G401 (cell line): ENCODE data around the gene PAOX. TPM values are rescaled to one million over a fixed set of nuclear protein-coding genes. Genes with fewer than 3 reads are reported as not detected.
A peak's percentile ranks its signal among the peaks of the same experiment; 100 is the strongest.
"Not testable (repeated sequence)": the region's sequence is repeated elsewhere in the genome, so short reads cannot be mapped to it uniquely, and the experiment has no call there.

ENCODE experiments used
- DNase-seq: peaks from one replicate; pipeline ENCODE4 v3.0.0-alpha.2; 2015; ENCODE audit warnings: low spot score
- in situ Hi-C: cut with HindIII; loops from 2 replicates; pipeline ENCODE4 v1.10.0; 2016; ENCODE audit warnings: low sequenced_read_pairs, mixed read lengths
- total RNA-seq: library from RNA; depleted of rRNA; stranded (reverse); fragments of >200 nt; shearing (Covaris generic); gene quantifications from 2 replicates; pipeline ENCODE4 v1.2.3, GENCODE V29; 2014

PAOX gene
- total RNA-seq, 1 experiment from 2014 or later = 11.7 TPM

GRCh38 chr10:133377818-133378250 is 1.2 kb upstream of the PAOX start:
- in situ Hi-C loops = no loop called here
- DNase-seq = no peak

DNA sequence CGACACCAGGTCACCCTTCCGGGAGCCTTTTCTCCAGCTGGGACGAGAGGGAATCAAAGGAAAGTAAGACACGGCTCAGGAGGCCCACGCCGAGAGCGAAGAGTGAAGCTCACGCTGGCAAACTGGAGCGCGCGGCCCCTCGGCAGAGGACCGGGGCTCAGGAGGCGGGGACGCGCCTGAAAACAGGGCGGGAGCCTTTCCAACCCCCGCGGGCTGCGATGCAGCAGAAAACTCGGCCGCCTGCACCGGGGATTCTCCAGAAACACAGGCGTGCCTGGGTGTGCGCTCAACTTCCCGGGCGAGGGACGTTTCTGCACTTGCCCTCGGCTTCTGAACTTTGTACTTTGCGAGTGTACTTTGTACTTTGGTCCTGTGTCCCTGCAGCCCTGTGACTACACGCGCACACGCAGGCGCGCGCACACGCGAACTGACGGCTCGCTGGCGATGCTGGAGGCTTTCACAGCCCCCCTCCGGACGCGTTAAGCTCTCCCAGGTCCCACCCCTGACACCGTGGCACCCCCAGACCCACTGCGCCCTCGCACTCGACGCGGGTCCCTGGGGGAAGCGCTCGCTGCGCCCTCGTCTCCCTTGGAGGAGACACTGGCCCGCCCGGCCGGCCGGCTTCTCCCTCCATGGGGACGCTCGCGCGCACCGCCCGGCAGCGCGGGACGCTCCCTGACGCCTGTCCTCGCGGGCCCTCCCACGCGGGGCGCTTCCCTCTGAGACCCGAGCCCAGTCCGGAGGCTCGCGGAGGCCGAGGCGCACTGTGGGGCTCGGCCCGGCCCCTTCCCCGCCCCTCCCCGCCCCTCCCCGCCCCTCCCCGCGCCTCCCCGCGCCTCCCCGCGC is 588 bp upstream of the PAOX start:
- DNase-seq = peak; percentile 69
- in situ Hi-C loops = no loop called here

DNA sequence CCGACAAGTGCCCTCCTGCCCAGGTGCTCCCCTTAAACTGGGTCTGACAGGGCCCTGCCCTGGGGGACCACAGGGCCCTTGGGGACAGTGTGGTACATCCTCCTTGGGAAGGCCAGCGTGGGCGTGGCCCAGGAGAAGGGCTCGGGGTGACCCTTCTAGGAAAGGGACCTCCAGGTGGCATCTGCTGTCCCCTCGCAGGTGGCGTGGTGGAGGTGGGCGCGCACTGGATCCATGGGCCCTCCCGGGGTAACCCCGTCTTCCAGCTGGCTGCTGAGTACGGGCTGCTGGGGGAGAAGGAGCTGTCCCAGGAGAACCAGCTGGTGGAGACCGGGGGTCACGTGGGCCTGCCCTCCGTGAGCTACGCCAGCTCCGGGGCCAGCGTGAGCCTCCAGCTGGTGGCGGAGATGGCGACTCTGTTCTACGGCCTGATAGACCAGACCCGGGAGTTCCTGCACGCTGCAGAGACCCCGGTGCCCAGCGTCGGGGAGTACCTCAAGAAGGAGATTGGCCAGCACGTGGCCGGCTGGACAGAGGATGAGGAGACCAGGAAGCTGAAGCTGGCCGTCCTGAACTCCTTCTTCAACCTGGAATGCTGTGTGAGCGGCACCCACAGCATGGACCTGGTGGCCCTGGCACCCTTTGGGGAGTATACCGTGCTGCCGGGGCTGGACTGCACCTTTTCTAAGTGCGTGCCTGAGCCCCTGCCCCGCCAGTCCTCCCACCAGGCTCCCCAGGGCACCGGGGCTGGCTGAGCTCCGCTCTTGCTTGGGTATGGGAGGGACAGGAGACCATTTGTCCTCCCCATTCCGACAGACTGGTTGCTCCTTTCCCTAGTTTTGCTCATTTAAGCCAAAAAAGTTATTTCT is 972 bp downstream of the PAOX start:
- peak; percentile 20 for DNase-seq
- in situ Hi-C loops = no loop called here

- DNase-seq = no peak
- in situ Hi-C loops = no loop called here
These were observed 2.0 kb downstream of the PAOX start for GRCh38 chr10:133381036-133381435.

DNA sequence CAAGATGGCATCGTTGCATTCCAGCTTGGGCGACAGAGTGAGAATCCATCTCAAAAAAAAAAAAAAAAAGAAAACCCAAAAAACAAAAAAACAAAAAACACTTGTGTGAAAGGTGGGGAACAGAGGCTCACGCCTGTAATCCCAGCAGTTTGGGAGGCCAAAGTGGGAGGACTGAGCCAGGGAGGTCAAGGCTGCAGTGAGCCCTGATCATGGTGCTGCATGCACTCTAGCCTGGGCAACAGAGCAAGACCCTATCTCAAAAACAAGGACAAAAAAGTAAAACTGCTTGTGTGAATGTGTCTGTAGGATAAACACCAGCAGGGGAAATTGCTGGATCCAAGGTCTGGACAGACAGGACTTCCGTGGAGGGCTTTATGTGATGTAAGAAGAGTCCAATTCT is 4.5 kb downstream of the PAOX start:
- DNase-seq = no peak
- in situ Hi-C loops = no loop called here

DNA sequence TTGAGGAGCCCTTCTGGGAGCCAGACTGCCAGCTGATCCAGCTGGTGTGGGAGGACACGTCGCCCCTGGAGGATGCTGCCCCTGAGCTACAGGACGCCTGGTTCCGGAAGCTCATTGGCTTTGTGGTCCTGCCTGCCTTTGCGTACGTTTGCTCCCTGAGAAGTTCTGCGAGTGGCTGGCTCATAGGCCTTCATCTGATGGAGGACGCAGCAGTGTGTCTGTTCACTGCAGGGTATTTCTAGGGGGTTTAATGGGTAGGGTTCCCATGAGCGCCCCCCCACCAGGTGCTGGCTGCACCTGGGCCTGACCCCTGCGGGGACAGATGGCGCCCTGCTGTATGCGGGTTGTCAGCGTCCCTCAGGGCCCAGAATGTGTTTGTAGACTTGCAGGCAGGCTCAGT is 5.0 kb downstream of the PAOX start:
- no peak for DNase-seq
- in situ Hi-C loops = no loop called here

DNA sequence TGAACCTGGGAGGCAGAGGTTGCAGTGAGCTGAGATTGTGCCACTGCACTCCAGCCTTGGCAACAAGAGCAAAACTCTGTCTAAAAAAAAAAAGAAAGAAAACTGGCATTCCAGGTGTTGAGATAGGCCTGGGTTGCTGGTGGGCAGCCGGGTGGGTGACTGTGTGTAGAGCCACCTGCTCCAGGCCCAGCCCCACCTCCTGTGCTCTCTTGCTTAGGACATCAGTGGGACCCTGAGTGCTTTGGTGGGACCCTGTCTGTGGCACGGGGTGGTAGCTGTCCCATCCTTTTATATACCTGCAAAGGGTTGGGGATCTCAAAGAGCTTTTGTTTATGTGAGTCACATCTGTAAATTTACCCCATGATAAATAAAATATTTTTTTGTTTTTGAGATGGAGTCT is 6.2 kb downstream of the PAOX start:
- in situ Hi-C loops = no loop called here
- no peak for DNase-seq

GRCh38 chr10:133386951-133387350 is 7.9 kb downstream of the PAOX start:
- in situ Hi-C loops, DNase-seq: not testable (repeated sequence)

DNA sequence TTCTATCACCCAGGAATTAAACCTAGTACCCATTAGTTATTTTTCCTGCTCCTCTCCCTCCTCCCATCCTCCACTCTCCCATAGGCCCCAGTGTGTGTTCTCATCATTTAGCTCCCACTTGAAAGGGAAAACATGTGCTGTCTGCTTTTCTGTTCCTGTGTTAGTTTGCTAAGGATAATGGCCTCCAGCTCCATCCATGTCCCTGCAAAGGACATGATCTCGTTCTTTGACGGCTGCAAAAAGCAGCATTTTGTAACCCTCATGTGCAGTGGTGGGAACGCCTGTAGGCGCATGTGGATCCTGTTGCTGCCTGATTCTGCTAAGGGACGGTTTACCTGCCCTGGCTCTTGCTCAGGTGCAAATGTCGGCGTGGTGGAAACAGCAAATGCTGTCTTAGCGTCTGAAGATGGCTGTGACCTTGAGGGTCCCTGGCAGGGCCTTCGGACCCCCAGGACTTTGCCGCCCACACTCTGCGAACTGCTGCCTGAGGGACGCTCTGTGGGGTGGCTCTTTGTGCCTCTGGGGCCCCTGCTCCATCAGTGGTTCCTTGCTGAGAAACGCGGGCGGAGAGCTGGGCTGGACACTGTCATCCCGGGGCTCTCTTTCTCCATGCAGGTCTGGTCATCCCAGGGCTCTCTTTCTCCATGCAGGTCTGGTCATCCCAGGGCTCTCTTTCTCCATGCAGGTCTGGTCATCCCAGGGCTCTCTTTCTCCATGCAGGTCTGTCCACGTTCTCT is 9.3 kb downstream of the PAOX start:
- in situ Hi-C loops = no loop called here
- DNase-seq = peak; percentile 17

- no peak for DNase-seq
- in situ Hi-C loops = no loop called here
These were observed 10.1 kb downstream of the PAOX start for GRCh38 chr10:133388973-133389818.

DNA sequence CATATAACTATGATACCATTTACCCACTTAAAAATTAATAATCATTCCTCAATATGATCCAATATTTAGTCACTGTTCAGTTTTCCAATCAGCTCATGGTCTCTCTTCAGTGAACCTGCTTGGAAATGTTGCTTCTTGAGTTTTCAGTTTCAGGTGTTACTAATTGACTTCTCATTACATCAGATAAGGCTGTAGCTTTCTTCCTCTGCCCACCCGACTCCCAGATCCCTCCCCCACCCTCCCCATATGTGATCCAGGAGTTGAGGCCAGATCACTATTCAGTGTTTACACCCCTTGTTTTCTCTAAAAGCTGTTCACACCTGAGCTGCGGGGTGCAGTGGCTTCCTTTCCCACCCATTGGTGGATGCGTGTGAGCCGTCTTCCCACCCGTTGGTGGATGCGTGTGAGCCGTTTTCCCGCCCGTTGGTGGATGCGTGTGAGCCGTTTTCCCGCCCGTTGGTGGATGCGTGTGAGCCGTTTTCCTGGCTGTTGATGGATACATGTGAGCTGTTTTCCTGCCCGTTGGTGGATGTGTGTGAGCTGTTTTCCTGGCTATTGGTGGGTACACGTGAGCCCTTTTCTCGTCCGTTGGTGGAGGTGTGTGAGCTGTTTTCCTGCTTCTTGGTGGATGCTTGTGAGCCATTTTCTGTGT is 11.7 kb downstream of the PAOX start:
- DNase-seq = no peak
- in situ Hi-C loops = no loop called here

- DNase-seq = no peak
- in situ Hi-C loops = no loop called here
These were observed 12.2 kb downstream of the PAOX start for GRCh38 chr10:133391249-133391635.

DNA sequence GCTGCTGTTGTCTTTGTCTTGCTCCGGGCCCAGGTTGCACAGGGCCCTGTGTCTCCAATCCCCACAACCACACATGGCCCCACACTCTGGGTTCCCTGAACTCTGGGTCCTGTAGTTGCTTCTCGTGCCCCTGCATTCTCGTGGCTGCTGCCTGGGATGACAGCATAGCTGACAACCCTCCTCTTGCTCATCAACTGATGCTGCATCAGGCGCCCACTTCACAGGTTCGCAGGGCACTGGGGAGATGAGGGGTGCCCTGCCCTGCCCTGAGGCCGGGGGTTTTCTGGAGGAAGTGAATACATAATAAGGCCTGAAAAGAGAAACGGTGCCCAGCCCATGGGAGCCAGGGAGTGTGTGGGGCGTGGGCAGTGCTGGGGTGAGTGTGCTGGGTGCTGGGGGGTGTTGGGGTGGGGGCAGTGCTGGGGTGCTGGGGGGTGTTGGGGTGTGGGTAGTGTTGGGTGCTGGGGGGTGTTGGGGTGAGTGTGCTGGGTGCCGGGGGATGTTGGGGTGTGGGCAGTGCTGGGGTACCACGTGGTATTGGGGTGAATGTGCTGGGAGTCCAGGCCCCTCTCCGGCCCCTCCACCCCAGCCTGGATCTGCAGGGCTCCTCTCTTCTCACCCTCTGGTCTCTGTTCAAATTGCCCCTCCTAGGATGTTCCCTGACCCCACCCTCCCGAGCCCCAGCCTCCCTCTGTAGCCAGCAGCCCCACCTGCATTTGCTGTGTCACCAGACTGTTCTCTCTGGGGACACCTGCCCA is 12.9 kb downstream of the PAOX start:
- DNase-seq = no peak
- in situ Hi-C loops = no loop called here

GRCh38 chr10:133393401-133394063 is 14.5 kb downstream of the PAOX start:
- in situ Hi-C loops = no loop called here
- DNase-seq = no peak

- DNase-seq = peak; percentile 90
- in situ Hi-C loops = no loop called here
These were observed 15.1 kb downstream of the PAOX start, which contains the start of gene MTG1 for GRCh38 chr10:133394064-133394663. Gene MTG1 (plus strand): TSS chr10:133394157. CDS start chr10:133394221, 64 bp downstream.

GRCh38 chr10:133394801-133395221 is 15.7 kb downstream of the PAOX start:
- no peak for DNase-seq
- in situ Hi-C loops = no loop called here
